Astrocyte of the cerebellum (primary cell): ENCODE measurements around the gene PRAF2.

ENCODE experiments used
- DNase-seq: peaks from one replicate; pipeline ENCODE4 v3.0.0-alpha.2; 2011; ENCODE audit warnings: low read depth
- H3K4me3 ChIP-seq: 2 replicates; pipeline ENCODE4 v1.5.1; 2011; ENCODE audit warnings: mild to moderate bottlenecking, low read depth, low read length, moderate library complexity
- CTCF ChIP-seq: IDR thresholded peaks from 2 replicates; pipeline ENCODE4 v1.5.1; 2012; ENCODE audit warnings: low read length, low read depth, moderate library complexity, mild to moderate bottlenecking; ENCODE audit errors: missing control alignments
- in situ Hi-C: cut with HindIII; loops from 2 replicates; pipeline ENCODE4 v1.10.0; 2017; ENCODE audit warnings: low sequenced_read_pairs

The PRAF2 gene

GRCh38 chrX:49073601-49074575, at the start of gene PRAF2:
Gene PRAF2 (minus strand): TSS chrX:49074002. CDS start chrX:49073987, 15 bp downstream.
- TF ChIP-seq CTCF = no peak
- DNase-seq = peak; percentile 70
- peak within 1 kb of the TSS; percentile 72 for H3K4me3 ChIP-seq
- in situ Hi-C loops = no loop called here

GRCh38 chrX:49122499-49122898, 48.7 kb upstream of the PRAF2 start:
- in situ Hi-C loops = no loop called here
- no peak for DNase-seq
- peak overlapping the region; percentile 79 for H3K4me3 ChIP-seq
- TF ChIP-seq CTCF = no peak

GRCh38 chrX:49120091-49120490, 46.3 kb upstream of the PRAF2 start:
- in situ Hi-C loops = no loop called here
- no peak for TF ChIP-seq CTCF
- no peak for DNase-seq
- no peak overlapping the region for H3K4me3 ChIP-seq

GRCh38 chrX:49117581-49117980, 43.8 kb upstream of the PRAF2 start:
- in situ Hi-C loops = no loop called here
- DNase-seq = no peak
- no peak overlapping the region for H3K4me3 ChIP-seq
- no peak for TF ChIP-seq CTCF

- no peak for TF ChIP-seq CTCF
- DNase-seq = no peak
- in situ Hi-C loops = no loop called here
- H3K4me3 ChIP-seq = no peak overlapping the region
Measured at GRCh38 chrX:49116716-49117115, 42.9 kb upstream of the PRAF2 start.

GRCh38 chrX:49116076-49116475, 42.3 kb upstream of the PRAF2 start:
- H3K4me3 ChIP-seq = no peak overlapping the region
- DNase-seq = no peak
- TF ChIP-seq CTCF = no peak
- in situ Hi-C loops = no loop called here
